ENCODE results near the gene RPH3AL.

- TF ChIP-seq POLR2A (IDR thresholded peaks at IDR 0.05; ENCODE audit: low read depth, low read length) (no peak), POLR2AphosphoS5 (IDR thresholded peaks at IDR 0.05; ENCODE audit: low read depth, low read length) (no peak)
Measured at GRCh38 chr17:292531-293382, 59.9 kb downstream of the RPH3AL start.

Data from GM12892 (cell line).